ENCODE data around the gene SNRPD2.
A peak's percentile ranks its signal among the peaks of the same experiment; 100 is the strongest.
"Not testable (repeated sequence)": the region's sequence is repeated elsewhere in the genome, so short reads cannot be mapped to it uniquely, and the experiment has no call there.

The SNRPD2 gene

GRCh38 chr19:45691516-45692186 lies at the start of gene SNRPD2:
Gene SNRPD2, minus strand, starts transcription at chr19:45691953. Its CDS starts 65 bp downstream, at chr19:45691888.
- peak; percentile 86 to 90 for DNase-seq (ENCODE audit: low read depth in 2 of 2)

GRCh38 chr19:45739498-45740439 lies 48.0 kb upstream of the SNRPD2 start:
- no peak for DNase-seq (ENCODE audit: low read depth in 2 of 2)

GRCh38 chr19:45733160-45733810 lies 41.5 kb upstream of the SNRPD2 start, which contains the start of gene MEIOSIN:
Gene MEIOSIN, plus strand, starts transcription at chr19:45733439. Its CDS starts 1,938 bp downstream, at chr19:45735377.
- DNase-seq (ENCODE audit: low read depth in 2 of 2) = no peak

GRCh38 chr19:45730368-45731288 lies 38.9 kb upstream of the SNRPD2 start, which contains the start of gene FBXO46:
Gene FBXO46, minus strand, starts transcription at chr19:45730896. Its CDS starts 17,401 bp downstream, at chr19:45713495.
- DNase-seq (ENCODE audit: low read depth in 2 of 2) = peak; percentile 90 to 91

DNA sequence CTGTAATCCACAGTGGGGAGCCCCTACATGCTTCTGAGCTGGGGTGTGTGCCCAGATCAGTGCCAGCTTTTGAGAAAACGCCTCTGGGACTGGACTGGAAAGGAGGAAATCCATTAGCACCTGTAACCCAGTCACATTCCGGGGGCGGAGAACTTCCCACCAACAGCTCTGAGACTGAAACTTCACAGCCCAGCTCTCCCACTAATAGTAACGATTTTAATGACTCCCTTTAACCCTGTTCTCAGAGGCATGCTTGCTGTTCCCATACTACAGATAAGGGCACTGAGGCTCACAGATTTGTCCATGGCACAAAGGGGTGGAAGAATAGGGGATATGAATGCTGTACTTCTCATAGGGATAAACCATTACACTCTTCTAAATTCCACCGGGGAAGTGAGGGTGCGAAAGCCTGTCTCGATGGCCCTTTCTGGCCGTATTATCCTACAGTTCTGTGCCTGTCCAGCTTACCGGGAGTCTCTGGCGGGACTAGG lies 38.1 kb upstream of the SNRPD2 start:
- no peak for DNase-seq (ENCODE audit: low read depth in 2 of 2)

- not testable (repeated sequence) for DNase-seq (ENCODE audit: low read depth in 2 of 2)
Observed at GRCh38 chr19:45728683-45729082, 36.9 kb upstream of the SNRPD2 start.

- not testable (repeated sequence) for DNase-seq (ENCODE audit: low read depth in 2 of 2)
Observed at GRCh38 chr19:45720065-45720464, 28.3 kb upstream of the SNRPD2 start.

DNA sequence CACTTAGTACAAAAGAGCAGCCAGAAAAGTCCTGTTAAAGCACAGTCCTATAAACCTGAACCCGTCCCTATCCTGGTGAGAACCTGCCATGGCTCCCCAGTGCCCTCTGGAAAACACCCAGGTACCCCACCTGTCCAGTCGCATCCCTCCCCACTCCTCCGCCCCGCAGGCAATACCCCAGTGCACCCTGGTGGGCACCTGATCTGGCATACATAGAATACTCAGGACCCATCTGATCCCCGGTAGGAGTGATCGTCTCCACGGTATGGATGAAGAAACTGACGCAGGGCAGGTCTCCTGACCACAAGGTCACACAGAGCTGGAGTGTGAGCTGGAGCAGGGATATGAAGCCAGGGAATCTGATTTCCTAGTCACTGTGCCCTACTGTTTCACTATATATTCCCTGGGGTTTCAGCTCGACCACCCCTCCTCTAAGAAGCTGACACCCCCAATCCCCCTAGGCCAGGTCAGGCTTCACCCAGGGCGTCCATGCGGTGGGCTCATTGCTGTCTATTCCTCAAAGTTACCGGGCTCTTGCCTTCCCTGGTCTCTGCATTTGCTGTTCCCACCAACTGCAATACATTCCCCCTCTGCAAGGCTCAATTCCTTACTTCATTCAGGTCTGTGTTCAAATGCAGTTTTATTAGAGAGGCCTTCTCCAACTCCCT lies 26.4 kb upstream of the SNRPD2 start:
- no peak for DNase-seq (ENCODE audit: low read depth in 2 of 2)

DNA sequence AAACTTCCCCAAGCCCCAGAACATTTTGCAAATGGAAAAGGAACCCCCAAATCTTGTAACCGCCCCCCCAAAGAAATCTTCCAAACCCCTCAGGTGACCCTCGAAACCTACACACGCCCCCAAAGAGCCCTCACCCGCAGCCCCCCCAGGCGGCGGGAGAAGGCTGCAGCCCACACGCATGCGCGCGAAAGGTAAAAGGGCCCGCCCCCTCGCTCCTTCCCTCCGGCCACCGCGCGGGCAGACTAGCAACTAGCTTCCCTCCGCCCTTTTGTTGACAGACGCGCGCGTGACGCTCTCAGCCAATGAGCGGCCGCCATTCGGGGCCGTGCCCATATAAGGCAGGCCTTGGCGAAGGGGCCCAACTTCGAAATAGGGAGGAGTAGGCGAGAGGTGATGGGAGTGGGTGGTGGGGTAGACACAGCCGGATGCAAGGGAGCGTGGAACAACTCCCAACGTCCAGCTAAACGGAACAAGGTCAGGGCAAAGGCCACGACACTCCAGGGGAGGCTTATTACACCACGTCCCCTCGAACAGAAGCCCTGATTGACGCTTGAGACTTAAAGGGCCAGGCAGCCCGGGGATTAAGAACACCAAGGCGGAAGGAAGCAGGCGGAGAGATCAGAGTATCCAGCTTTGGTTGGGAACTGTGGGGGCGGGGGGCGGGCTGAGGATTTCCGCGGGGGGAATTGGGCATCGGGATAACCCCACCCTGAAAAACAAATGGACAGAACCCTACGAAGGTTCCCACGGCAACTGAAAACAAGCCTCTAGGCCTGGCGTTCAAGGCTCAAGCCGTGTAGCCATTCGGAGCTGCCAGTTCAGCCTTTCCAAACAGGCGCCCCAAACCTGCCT lies 25.6 kb upstream of the SNRPD2 start:
- peak; percentile 98 to 99 for DNase-seq (ENCODE audit: low read depth in 2 of 2)

- DNase-seq (ENCODE audit: low read depth in 2 of 2) = no peak
Observed at GRCh38 chr19:45716359-45717130, 24.8 kb upstream of the SNRPD2 start.

DNA sequence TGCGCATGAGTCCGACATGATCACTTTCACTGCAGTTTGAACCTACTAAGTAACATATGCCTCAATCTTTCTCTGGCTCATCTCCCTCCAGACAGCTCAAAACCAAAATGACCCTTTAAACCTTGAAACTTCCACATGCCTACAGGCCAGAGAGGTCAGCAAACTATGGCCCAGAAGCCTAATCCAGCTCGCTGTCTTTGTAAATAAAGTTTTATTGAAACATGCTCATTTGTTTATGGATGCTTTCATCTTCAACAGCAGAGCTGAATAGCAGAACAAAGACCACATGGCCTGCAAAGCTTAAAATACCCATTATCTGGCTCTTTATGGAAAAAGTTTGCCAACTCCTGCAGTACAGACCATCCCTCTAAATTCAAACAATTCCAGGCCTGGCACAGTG lies 23.4 kb upstream of the SNRPD2 start:
- no peak for DNase-seq (ENCODE audit: low read depth in 2 of 2)

- DNase-seq (ENCODE audit: low read depth in 2 of 2) = no peak
Observed at GRCh38 chr19:45713141-45713540, 21.4 kb upstream of the SNRPD2 start.

GRCh38 chr19:45712699-45713067 lies 20.9 kb upstream of the SNRPD2 start:
- no peak for DNase-seq (ENCODE audit: low read depth in 2 of 2)

- no peak for DNase-seq (ENCODE audit: low read depth in 2 of 2)
Observed at GRCh38 chr19:45711851-45712698, 20.3 kb upstream of the SNRPD2 start.

- DNase-seq (ENCODE audit: low read depth in 2 of 2) = no peak
Observed at GRCh38 chr19:45710356-45711130, 18.8 kb upstream of the SNRPD2 start.

GRCh38 chr19:45705710-45706415 lies 14.1 kb upstream of the SNRPD2 start:
- no peak for DNase-seq (ENCODE audit: low read depth in 2 of 2)

Data from stimulated activated CD8-positive, alpha-beta memory T cell treated with anti-CD3 and anti-CD28 coated beads, Interleukin-15, amount 100 ng/mL, for 48 hours (primary cell).